GM20000 (cell line): ENCODE results near the gene MYO1D.

Experiments
- DNase-seq: peaks from one replicate; pipeline ENCODE4 v3.0.0; 2012; ENCODE audit warnings: low spot score
- TF ChIP-seq, protein P1 (sequence below): IDR thresholded peaks from 2 replicates; pipeline ENCODE4 v1.5.1; 2012; ENCODE audit warnings: mild to moderate bottlenecking, control low read depth; ENCODE audit errors: extremely low read depth, missing control alignments

The MYO1D gene

DNA sequence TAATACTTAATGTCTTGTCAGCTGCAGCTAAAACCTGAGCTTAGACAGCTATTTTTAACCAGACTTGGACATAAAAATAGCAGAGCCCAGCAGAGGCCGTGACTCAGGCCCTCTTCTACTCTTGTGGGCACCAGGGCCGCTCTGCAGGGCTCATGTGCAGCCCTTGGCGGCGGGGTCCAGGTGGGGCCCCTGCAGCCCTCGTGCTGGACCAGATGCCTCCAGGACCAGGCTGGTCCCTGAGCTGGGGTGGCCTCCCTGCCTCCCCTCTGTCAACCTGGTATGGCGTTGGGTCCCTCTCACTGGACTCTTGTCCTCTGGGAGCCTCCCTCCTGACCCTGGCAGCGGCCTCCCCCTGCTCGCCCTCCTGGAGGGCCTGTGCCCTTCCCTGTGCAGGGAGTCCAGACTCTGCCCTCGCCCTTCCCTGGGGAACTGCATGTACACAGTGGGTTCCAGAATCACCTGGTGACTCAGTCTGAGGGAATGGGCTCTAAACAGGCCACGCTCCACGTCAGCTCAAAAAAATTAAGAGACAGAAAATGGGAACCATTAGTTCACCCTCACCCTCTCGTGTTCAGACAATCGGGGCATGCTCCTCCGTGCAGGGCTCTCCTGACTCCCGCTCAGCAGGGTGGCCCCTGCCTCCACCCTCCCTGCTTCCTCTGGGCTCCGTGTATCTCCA lies 380.4 kb downstream of the MYO1D start:
- TF ChIP-seq, protein P1, sequence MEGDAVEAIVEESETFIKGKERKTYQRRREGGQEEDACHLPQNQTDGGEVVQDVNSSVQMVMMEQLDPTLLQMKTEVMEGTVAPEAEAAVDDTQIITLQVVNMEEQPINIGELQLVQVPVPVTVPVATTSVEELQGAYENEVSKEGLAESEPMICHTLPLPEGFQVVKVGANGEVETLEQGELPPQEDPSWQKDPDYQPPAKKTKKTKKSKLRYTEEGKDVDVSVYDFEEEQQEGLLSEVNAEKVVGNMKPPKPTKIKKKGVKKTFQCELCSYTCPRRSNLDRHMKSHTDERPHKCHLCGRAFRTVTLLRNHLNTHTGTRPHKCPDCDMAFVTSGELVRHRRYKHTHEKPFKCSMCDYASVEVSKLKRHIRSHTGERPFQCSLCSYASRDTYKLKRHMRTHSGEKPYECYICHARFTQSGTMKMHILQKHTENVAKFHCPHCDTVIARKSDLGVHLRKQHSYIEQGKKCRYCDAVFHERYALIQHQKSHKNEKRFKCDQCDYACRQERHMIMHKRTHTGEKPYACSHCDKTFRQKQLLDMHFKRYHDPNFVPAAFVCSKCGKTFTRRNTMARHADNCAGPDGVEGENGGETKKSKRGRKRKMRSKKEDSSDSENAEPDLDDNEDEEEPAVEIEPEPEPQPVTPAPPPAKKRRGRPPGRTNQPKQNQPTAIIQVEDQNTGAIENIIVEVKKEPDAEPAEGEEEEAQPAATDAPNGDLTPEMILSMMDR, result no peak
- no peak for DNase-seq

- TF ChIP-seq, protein P1, result no peak
- DNase-seq, result no peak
Observed at GRCh38 chr17:32495359-32496231, 381.3 kb downstream of the MYO1D start.

DNA sequence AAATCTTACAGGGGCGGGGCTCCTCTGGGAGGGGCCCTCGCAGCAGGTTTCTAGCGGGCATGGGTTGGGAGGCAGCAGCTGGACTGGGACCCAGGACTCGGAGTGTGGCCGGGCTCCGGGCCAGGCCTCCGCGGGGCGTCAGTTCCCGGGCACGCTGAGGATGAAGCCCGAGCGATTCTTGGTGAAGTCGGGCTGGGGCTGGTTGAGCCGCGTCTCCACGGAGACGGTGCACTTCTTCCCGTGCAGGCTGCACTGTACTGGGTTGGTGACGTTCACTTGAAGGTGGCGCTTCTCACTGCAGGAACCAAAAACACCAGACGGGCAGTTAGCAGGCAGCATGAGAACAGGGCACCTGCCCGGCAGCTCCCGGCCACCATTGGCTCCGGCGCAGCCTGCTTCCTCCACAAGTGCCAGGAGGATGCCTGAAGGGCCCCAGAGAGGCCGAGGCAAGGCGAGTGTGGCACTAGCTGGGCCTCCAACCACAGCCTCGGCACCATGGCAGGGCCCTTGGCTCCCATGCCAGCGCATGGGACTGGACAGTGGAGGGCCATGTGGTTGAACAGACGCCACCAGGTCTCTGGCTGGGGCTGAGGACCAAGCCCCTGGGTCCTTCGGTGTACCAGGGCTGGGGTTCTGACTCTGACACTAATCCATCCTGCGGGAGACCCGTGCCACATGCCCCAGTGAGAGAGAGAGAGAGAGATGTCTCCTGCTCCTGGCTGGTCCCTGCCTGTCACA lies 382.1 kb downstream of the MYO1D start:
- DNase-seq, result no peak

GRCh38 chr17:32493976-32494513 lies 382.9 kb downstream of the MYO1D start:
- DNase-seq, result no peak
- TF ChIP-seq, protein P1, result no peak

More for the DNA sequence above, 382.1 kb downstream of the MYO1D start:
- TF ChIP-seq, protein P1, result no peak

GRCh38 chr17:32493571-32493970 lies 383.4 kb downstream of the MYO1D start:
- TF ChIP-seq, protein P1, result no peak
- DNase-seq, result no peak

- peak; percentile 32 for DNase-seq
- TF ChIP-seq, protein P1, result no peak
Observed at GRCh38 chr17:32492648-32493289, 384.2 kb downstream of the MYO1D start.
